Astrocyte (in vitro differentiated cells and primary cell): ENCODE data around the gene TCTN1.

Experiments used
- CTCF ChIP-seq: IDR thresholded peaks from 2 replicates; pipeline ENCODE4 v1.5.1; 2011; ENCODE audit warnings: low read depth, mild to moderate bottlenecking, inconsistent platforms, low read length, moderate library complexity; ENCODE audit not compliant: insufficient read depth
- EZH2 ChIP-seq: IDR thresholded peaks from 2 replicates; pipeline ENCODE4 v1.6.1; 2012; ENCODE audit warnings: mild to moderate bottlenecking, low read length, inconsistent platforms; ENCODE audit not compliant: insufficient read depth

- TF ChIP-seq CTCF (no peak), EZH2 (no peak)
Observed at GRCh38 chr12:110615171-110615570, 1.2 kb downstream of the TCTN1 start.
